Psoas muscle (tissue), 8 donors: ENCODE data around the gene KCNK2. TPM values are rescaled to one million over a fixed set of nuclear protein-coding genes. Genes with fewer than 3 reads are reported as not detected.

Experiments used
- ATAC-seq, 4 donors: fragments of 200-7000 bp; cut with Tn5 transposase; one replicate each; pipeline ENCODE4 v1.9.1; 2020; ENCODE audit warnings: moderate library complexity in 3 of 4, mild to moderate bottlenecking in 2 of 4
- DNase-seq, 2 donors: peaks; one replicate each; pipeline ENCODE4 v3.0.0-alpha.2; 2020
- H3K27ac ChIP-seq: fragments of 200-600 bp; one replicate; pipeline ENCODE4 v1.8.0; 2022
- H3K27me3 ChIP-seq, 3 donors: fragments of 200-600 bp in 1 of 3; one replicate each; pipeline versions ENCODE4 v1.6.1 to v1.8.0; 2013 to 2022; ENCODE audit warnings: low read length in 2 of 3, mild to moderate bottlenecking in 2 of 3, moderate library complexity in 1 of 3; ENCODE audit not compliant: insufficient read depth in 3 of 3
- H3K36me3 ChIP-seq, 2 donors: fragments of 200-600 bp in 1 of 2; one replicate each; pipeline versions ENCODE4 v1.6.1 to v1.8.0; 2013 to 2022; ENCODE audit warnings: low read depth in 1 of 2, mild to moderate bottlenecking in 1 of 2, moderate library complexity in 1 of 2; ENCODE audit not compliant: insufficient read depth in 1 of 2
- H3K4me1 ChIP-seq: fragments of 200-600 bp; one replicate; pipeline ENCODE4 v1.8.0; 2022
- H3K4me3 ChIP-seq: fragments of 200-600 bp; one replicate; pipeline ENCODE4 v1.8.0; 2022; ENCODE audit warnings: mild to moderate bottlenecking
- H3K9me3 ChIP-seq: fragments of 200-600 bp; one replicate; pipeline ENCODE4 v1.8.0; 2022
- WGBS, 3 donors: extraction: QIAGEN DNeasy Blood & Tissue Kit; methylation state at CpG; one replicate each; pipeline versions ENCODE4 v1.1.6 to v1.1.7; 2013; 5-methylcytosine and 5-hydroxymethylcytosine counted together
- intact Hi-C, 2 donors: fragments of 100-400 bp; cut with DNase I; formaldehyde crosslinking; loops; one replicate each; pipeline versions ENCODE4 v1.11.0 to v1.14.2; 2022
- polyA plus RNA-seq, 3 donors: library from polyadenylated mRNA; stranded (reverse); fragments of 200-250 nt; gene quantifications; one replicate each; pipeline ENCODE4 v1.2.3, GENCODE V29; 2013
- total RNA-seq, 4 donors: library from RNA; stranded (reverse); fragmentation: NEBNext Ultra II Directional in 2 of 4; extraction: Animal tissue kit (Norgen Biotek cat#: 25700) in 2 of 4; gene quantifications; one replicate each; pipeline versions ENCODE4 v1.2.1 to v1.2.4, GENCODE V29; 2021 to 2023
- TF ChIP-seq, protein P1 (sequence below): fragments of 200-600 bp; IDR thresholded peaks from one replicate; pipeline ENCODE4 v1.8.0; 2022; ENCODE audit warnings: antibody characterized with exemption
- donor health status: healthy with polysubstance abuse.
- donor health status: DM: no; HTN: no; CAD: no; lungs with moderate emphysema.
- donor health status: Bipolar disorder and iron deficiency.
- donor health status: healthy.
- donor health status: DM: yes; HTN: yes; CAD: no.
- donor health status: DM: no; HTN: no; CAD: no.
- donor health status: DM: no; HTN: no; CAD: no.
- donor health status: DM: yes; HTN: yes; CAD: no.

Gene KCNK2
- total and polyA plus RNA-seq, 7 donors, result 0.03 to 2.1 (median 0.91) TPM

DNA sequence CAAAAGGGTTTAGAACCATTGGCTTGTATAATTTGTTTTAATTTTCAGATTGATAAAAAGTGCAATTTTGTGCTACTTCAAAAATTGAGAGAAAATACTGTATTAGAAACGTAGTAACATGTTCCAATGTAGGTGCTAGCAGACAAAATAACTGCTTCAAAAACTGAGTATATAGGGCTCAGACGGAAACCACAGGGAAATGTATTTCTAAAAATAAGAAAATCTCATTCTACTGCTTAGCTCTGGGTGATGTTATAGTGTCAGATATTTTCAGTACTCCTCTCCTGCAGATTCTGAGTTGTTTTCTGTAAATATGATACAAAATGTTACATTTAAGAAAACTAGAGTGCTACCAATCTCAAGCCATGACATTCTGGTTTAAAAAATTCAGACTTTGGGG, 55.4 kb downstream of the KCNK2 start:
- 33 to 76% (median 59%) methylated on average over 2 of the region's 2 CpGs for WGBS, 3 donors
- Histone ChIP-seq H3K4me3 (no peak overlapping the region), H3K9me3 (peaks cover 9% of the 10 kb centered on the region), H3K4me1 (no peaks in the 10 kb centered on the region), H3K36me3 (no peaks in the 10 kb centered on the region), H3K27ac (no peak overlapping the region), H3K27me3 (no peaks in the 10 kb centered on the region)
- ATAC-seq (no peak), DNase-seq (no peak)
- intact Hi-C loops, result no loop called here
- TF ChIP-seq, protein P1, sequence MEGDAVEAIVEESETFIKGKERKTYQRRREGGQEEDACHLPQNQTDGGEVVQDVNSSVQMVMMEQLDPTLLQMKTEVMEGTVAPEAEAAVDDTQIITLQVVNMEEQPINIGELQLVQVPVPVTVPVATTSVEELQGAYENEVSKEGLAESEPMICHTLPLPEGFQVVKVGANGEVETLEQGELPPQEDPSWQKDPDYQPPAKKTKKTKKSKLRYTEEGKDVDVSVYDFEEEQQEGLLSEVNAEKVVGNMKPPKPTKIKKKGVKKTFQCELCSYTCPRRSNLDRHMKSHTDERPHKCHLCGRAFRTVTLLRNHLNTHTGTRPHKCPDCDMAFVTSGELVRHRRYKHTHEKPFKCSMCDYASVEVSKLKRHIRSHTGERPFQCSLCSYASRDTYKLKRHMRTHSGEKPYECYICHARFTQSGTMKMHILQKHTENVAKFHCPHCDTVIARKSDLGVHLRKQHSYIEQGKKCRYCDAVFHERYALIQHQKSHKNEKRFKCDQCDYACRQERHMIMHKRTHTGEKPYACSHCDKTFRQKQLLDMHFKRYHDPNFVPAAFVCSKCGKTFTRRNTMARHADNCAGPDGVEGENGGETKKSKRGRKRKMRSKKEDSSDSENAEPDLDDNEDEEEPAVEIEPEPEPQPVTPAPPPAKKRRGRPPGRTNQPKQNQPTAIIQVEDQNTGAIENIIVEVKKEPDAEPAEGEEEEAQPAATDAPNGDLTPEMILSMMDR, result no peak

DNA sequence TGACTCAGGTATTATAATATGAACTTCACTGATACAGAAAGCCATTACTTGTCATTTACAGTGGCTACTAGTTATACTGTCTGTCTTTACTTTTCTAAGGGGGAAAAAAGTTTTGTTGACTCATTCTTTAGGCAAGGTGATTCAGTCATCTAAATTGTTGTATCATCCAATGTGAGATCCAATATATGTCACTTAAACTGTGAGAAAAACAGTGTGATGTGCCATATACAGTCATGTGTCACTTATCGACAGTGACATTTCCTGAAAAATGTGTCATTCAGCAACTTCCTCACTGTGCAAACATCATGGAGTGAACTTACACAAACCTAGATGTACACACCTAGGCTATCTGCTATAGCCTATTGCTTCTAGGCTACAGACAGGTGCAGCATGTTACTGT, 57.6 kb downstream of the KCNK2 start:
- Histone ChIP-seq H3K36me3 (no peaks in the 10 kb centered on the region), H3K9me3 (peaks cover 9% of the 10 kb centered on the region), H3K27me3 (no peaks in the 10 kb centered on the region), H3K4me3 (no peak overlapping the region), H3K4me1 (no peaks in the 10 kb centered on the region), H3K27ac (no peak overlapping the region)
- TF ChIP-seq, protein P1, result no peak
- intact Hi-C loops, result no loop called here
- DNase-seq, result no peak
- ATAC-seq, result no peak
- WGBS, 3 donors, result 94 to 95% (median 95%) methylated on average over 1 of the region's 1 CpG

DNA sequence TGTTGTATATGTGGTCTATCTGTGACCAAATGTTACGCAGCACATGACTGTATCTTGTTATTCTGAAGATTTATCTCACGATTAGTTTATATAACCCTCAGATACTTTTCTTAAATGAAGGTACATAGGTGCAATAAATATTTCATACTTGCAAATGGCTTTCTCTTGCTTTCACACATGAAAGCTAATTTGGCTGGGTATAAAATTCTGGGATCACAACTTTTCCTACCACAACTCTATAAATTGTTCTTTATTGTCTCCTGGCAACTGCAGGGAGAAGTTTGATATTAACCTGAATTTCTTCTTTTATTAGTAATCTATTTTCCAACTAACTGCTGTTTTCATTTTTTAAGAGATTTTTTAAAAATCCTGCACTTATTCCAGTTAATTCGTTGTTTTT, 58.9 kb downstream of the KCNK2 start:
- TF ChIP-seq, protein P1, result no peak
- ATAC-seq (no peak), DNase-seq (no peak)
- Histone ChIP-seq H3K36me3 (no peaks in the 10 kb centered on the region), H3K27ac (no peak overlapping the region), H3K27me3 (no peaks in the 10 kb centered on the region), H3K4me3 (no peak overlapping the region), H3K9me3 (peaks cover 9% of the 10 kb centered on the region), H3K4me1 (no peaks in the 10 kb centered on the region)
- 91 to 96% (median 94%) methylated on average over 3 of the region's 3 CpGs for WGBS, 3 donors
- intact Hi-C loops, result no loop called here

DNA sequence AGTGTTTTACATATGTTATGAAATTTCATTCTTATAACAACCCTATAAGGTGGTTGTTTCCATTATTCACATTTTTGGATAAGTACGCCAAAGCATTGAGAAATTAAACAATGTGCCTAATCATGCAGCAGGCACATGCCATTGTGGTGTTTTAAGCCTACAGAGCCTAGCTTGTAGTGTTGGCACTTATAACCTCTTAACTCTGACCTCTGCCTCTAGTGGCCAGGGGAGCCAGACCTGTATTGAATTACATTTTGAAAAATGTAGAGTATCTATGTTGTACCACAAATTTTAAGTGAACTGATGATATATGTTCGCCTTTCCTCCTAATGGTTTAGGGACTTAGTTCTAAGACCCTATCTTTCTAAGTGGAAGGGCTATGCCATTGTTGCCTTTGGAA, 61.0 kb downstream of the KCNK2 start:
- TF ChIP-seq, protein P1, result no peak
- peaks cover 9% of the 10 kb centered on the region for H3K9me3 ChIP-seq
- WGBS, 3 donors, result 92 to 95% (median 93%) methylated on average over 2 of the region's 2 CpGs
- H3K4me1 ChIP-seq, result no peaks in the 10 kb centered on the region
- H3K27ac ChIP-seq, result no peak overlapping the region
- no peak for ATAC-seq
- DNase-seq, result no peak
- no peaks in the 10 kb centered on the region for H3K27me3 ChIP-seq
- H3K36me3 ChIP-seq, result no peaks in the 10 kb centered on the region
- no peak overlapping the region for H3K4me3 ChIP-seq
- intact Hi-C loops, result no loop called here

DNA sequence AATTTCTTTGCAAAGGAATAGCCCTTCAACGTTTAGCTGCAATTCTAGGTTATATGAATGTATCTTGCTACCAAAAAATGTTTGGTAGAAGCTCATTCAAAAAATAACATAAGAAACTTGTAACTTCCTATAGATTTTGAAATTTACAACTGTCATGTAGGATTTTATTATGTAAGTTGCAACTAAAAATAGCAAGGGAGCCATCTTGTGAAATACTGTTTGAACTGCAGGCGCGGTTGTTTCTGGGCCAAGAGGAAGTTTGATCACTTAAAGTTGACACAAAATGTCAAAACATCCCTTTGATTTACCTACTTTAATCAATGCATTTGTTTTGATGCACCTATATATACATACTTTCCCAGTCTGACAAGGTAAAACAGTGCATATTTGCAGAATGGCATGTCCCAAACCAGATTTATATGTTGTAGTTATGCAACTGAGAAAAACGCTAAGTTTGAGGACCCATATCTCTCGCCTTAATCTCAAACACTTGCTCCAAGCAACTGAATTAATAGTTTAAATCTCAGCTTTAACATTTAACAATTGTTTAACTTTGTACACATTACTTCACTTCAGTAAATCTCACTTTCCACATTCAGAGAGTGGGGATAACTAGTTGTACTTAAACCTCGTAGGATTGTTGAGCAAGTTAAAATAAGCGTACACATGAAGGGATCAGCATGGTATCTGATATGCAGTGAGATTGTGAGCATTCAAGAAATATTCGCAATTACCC, 63.9 kb downstream of the KCNK2 start:
- WGBS, 3 donors, result 67 to 71% (median 69%) methylated on average over 8 of the region's 8 CpGs
- TF ChIP-seq, protein P1, result no peak
- intact Hi-C loops, result no loop called here
- ATAC-seq, result no peak
- no peak overlapping the region for H3K27ac ChIP-seq
- no peak overlapping the region for H3K4me3 ChIP-seq
- H3K9me3 ChIP-seq, result peaks cover 4% of the 10 kb centered on the region
- H3K36me3 ChIP-seq, result no peaks in the 10 kb centered on the region
- no peaks in the 10 kb centered on the region for H3K27me3 ChIP-seq
- H3K4me1 ChIP-seq, result no peaks in the 10 kb centered on the region
- DNase-seq, result no peak
